Type B pancreatic cell (in vitro differentiated cells): ENCODE measurements around the gene SMIM32. TPM values are rescaled to one million over a fixed set of nuclear protein-coding genes. Genes with fewer than 3 reads are reported as not detected.

Experiments used
- DNase-seq: peaks from one replicate; pipeline ENCODE4 v3.0.0; 2021; ENCODE audit warnings: mixed read lengths; ENCODE audit not compliant: unreplicated experiment; ENCODE audit errors: extremely low spot score
- H3K27ac Mint-ChIP-seq: 2 replicates; pipeline ENCODE4 v1.8.0; 2021; ENCODE audit warnings: mild to moderate bottlenecking, mixed read lengths
- H3K27me3 Mint-ChIP-seq: 2 replicates; pipeline ENCODE4 v1.8.0; 2021; ENCODE audit warnings: mixed read lengths
- H3K36me3 Mint-ChIP-seq: 2 replicates; pipeline ENCODE4 v1.8.0; 2021; ENCODE audit warnings: mixed read lengths
- H3K4me1 Mint-ChIP-seq: one replicate; pipeline ENCODE4 v1.8.0; 2021; ENCODE audit warnings: mixed read lengths; ENCODE audit not compliant: unreplicated experiment
- H3K4me3 Mint-ChIP-seq: 2 replicates; pipeline ENCODE4 v1.8.0; 2021; ENCODE audit warnings: mild to moderate bottlenecking, mixed read lengths
- H3K9me3 Mint-ChIP-seq: 2 replicates; pipeline ENCODE4 v1.8.0; 2021; ENCODE audit warnings: mixed read lengths
- total RNA-seq: library from RNA; stranded (reverse); gene quantifications from 2 replicates; pipeline ENCODE4 v1.2.1, GENCODE V29; 2021; ENCODE audit warnings: low replicate concordance
- TF ChIP-seq, protein P1 (sequence below): fragments of 200-600 bp; sonication (generic); conservative IDR thresholded peaks from 2 replicates; pipeline ENCODE4 v1.5.0; 2021; ENCODE audit warnings: antibody characterized with exemption, mild to moderate bottlenecking

SMIM32 gene
- total RNA-seq, 1 donor from 2014 or later: 12.8 TPM

DNA sequence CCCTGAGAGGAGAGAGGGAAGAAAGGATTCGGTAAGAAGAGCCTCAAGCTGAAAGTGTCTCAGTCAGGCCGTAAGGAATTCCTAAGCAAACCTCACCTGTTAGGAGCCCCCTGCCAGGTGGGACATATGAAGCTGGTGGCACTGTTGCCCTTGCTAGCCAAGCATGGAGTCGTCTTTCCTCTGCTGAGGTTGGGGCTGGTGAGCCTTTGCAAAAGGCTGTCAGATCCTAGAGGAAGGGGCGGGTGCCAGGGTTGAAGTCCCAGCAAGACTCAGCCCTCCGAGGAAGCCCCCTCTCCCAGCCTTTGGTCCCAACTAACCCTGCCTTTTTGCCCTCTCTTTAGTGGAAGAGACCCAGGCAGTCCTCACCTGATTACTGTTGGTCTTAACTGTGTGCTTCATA is 5.5 kb upstream of the SMIM32 start:
- TF ChIP-seq, protein P1, sequence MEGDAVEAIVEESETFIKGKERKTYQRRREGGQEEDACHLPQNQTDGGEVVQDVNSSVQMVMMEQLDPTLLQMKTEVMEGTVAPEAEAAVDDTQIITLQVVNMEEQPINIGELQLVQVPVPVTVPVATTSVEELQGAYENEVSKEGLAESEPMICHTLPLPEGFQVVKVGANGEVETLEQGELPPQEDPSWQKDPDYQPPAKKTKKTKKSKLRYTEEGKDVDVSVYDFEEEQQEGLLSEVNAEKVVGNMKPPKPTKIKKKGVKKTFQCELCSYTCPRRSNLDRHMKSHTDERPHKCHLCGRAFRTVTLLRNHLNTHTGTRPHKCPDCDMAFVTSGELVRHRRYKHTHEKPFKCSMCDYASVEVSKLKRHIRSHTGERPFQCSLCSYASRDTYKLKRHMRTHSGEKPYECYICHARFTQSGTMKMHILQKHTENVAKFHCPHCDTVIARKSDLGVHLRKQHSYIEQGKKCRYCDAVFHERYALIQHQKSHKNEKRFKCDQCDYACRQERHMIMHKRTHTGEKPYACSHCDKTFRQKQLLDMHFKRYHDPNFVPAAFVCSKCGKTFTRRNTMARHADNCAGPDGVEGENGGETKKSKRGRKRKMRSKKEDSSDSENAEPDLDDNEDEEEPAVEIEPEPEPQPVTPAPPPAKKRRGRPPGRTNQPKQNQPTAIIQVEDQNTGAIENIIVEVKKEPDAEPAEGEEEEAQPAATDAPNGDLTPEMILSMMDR: no peak
- Mint-ChIP-seq H3K36me3 (no peaks in the 10 kb centered on the region), H3K4me1 (peaks cover 30% of the 10 kb centered on the region), H3K9me3 (no peaks in the 10 kb centered on the region), H3K27ac (no peak overlapping the region), H3K4me3 (no peak overlapping the region), H3K27me3 (peaks cover 54% of the 10 kb centered on the region)
- peak; percentile 22 for DNase-seq

DNA sequence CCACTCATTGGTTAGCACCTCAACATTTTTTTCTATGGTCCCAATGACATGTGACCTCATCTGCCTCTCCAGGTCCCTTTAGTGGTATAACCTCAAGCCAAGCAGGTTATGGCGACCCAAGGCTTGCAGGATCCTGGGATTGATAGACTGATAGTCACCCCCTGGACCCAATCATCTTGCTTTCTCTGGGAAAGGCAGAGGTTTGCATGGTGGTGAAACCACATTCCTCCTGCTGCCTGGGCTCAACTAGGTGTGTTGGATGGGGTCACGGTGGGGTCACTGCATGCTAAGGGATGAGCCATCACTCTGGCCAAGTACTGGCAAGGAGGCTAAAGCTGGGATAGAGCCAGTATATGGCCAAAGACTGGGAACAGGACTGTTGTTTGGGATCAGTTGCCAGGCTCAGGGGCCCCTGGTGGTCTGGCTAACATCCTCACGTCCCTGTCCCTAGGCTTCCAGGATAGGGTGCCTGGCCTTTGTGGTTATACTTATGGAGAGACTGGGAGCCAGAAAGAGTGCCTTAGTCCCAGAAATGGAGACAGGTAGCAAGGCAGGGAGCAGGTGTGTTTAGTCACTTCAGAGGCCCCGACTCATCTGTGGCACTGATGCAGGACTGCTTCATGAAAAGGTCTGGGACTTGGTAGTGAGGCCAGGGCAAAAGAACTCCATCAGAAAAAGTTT is 4.6 kb upstream of the SMIM32 start:
- no peak overlapping the region for H3K27ac Mint-ChIP-seq
- H3K36me3 Mint-ChIP-seq: no peaks in the 10 kb centered on the region
- peaks cover 29% of the 10 kb centered on the region for H3K4me1 Mint-ChIP-seq
- H3K4me3 Mint-ChIP-seq: no peak overlapping the region
- no peaks in the 10 kb centered on the region for H3K9me3 Mint-ChIP-seq
- TF ChIP-seq, protein P1: no peak
- H3K27me3 Mint-ChIP-seq: peaks cover 57% of the 10 kb centered on the region
- no peak for DNase-seq

DNA sequence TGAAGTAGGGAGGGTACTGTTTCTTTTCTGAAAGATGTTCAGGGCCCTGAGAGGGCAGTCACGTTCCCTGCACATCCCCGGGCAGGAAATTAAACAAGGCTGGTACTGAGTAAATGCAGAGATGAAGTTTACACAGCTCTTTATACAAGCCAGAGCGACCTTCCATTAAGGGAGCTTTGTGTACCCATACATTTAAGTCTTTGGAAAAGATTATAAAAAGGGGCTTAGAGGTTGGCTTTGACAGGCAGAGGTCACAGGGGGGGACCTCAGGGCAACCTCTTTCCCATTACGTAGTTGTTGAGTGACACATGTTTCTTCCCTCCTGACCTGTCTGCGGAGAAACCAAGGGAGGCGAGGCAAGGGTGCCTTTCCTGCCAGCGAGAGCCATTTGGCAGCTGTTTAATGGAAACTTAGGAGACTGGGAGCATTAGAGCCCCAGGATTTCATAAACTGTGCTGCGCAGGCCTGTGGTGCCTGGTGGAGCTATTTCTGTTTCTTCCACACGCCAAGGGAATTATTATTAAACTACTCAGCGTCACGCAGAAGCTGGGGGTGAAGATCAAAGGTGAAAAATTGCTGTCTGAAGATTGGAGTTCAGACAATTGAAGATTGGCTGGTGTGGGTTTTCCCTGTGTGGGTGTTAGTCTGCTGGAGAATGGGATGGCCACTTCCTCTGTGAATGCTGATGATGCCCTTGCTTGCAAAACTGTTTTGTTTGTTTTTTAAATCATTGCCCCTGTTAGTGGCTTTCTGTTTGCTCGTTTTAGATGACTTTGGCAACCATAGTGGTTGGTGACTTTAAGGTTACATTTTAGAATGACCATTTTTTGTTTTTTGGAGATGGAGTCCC is 3.2 kb upstream of the SMIM32 start:
- no peak for DNase-seq
- H3K27ac Mint-ChIP-seq: peak overlapping the region; percentile 22
- peak overlapping the region; percentile 22 for H3K4me3 Mint-ChIP-seq
- H3K9me3 Mint-ChIP-seq: no peaks in the 10 kb centered on the region
- H3K36me3 Mint-ChIP-seq: no peaks in the 10 kb centered on the region
- peaks cover 23% of the 10 kb centered on the region for H3K4me1 Mint-ChIP-seq
- TF ChIP-seq, protein P1: no peak
- H3K27me3 Mint-ChIP-seq: peaks cover 60% of the 10 kb centered on the region

DNA sequence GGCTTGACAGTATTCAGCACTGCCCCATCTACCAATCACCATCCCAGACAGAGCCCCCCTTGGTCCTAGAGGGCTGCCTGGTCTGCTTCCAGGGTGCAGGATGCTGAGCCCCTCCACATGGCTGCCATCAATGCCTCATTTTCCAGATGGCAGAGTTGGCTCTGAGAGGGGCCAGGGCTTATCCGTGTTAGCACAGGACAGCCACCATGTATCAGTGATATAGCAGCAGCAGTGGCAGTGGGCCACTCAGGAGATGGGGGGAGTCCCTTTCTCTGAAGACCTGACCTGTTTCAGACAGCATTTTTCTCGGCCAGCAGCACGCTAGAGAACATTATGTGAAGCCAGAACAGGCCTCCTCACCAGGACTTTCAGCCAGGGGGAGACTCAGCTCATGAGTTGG is 1.6 kb upstream of the SMIM32 start:
- no peak for DNase-seq
- no peaks in the 10 kb centered on the region for H3K36me3 Mint-ChIP-seq
- TF ChIP-seq, protein P1: no peak
- H3K4me1 Mint-ChIP-seq: peaks cover 23% of the 10 kb centered on the region
- H3K27ac Mint-ChIP-seq: no peak overlapping the region
- peaks cover 65% of the 10 kb centered on the region for H3K27me3 Mint-ChIP-seq
- H3K9me3 Mint-ChIP-seq: no peaks in the 10 kb centered on the region
- no peak overlapping the region for H3K4me3 Mint-ChIP-seq

DNA sequence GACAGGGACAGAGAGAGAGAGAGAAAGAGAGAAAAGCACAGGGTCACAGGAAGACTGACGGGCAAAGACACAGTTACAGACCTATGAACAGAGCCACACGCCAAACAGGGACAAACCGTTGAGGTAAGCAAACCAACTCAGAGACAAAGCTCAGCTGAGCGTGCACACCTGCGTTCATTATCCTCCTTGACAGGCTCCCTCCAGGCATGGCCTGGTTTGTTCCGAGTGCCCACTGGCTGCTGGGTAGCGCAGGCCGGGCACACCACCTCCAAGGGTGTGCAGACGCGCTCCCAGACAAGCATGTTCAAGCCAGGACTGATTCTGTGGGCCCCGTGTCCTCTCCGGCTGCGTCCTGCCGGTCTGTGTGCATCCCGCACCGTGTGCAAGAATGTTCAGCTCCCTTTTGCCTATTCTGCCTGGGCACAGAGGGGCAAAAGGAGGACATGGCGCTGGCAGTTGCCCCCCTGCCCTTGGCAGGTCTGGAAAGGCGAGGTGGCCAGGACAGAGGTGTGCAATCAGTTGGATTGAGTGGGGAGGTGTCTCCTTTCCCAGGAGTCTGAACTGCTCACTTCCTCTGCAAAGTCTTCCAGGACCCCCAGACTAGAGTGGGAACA is 467 bp upstream of the SMIM32 start:
- no peak for DNase-seq
- peak overlapping the region; percentile 88 for H3K4me3 Mint-ChIP-seq
- H3K27me3 Mint-ChIP-seq: peaks cover 72% of the 10 kb centered on the region
- H3K36me3 Mint-ChIP-seq: peaks cover 9% of the 10 kb centered on the region
- H3K9me3 Mint-ChIP-seq: no peaks in the 10 kb centered on the region
- TF ChIP-seq, protein P1: no peak
- peaks cover 23% of the 10 kb centered on the region for H3K4me1 Mint-ChIP-seq
- H3K27ac Mint-ChIP-seq: no peak overlapping the region
